ENCODE results near the gene C1QTNF2.

C1QTNF2 gene

GRCh38 chr5:160348080-160348479, 22.3 kb downstream of the C1QTNF2 start:
- no peak overlapping the region for H2AFZ ChIP-seq (ENCODE audit: low read length)
- H3F3A ChIP-seq (ENCODE audit: low read depth), result no peaks in the 10 kb centered on the region
- TF ChIP-seq EZH2phosphoT487 (IDR thresholded peaks at IDR 0.05; ENCODE audit: borderline replicate concordance), result no peak
- TF ChIP-seq, protein P1, sequence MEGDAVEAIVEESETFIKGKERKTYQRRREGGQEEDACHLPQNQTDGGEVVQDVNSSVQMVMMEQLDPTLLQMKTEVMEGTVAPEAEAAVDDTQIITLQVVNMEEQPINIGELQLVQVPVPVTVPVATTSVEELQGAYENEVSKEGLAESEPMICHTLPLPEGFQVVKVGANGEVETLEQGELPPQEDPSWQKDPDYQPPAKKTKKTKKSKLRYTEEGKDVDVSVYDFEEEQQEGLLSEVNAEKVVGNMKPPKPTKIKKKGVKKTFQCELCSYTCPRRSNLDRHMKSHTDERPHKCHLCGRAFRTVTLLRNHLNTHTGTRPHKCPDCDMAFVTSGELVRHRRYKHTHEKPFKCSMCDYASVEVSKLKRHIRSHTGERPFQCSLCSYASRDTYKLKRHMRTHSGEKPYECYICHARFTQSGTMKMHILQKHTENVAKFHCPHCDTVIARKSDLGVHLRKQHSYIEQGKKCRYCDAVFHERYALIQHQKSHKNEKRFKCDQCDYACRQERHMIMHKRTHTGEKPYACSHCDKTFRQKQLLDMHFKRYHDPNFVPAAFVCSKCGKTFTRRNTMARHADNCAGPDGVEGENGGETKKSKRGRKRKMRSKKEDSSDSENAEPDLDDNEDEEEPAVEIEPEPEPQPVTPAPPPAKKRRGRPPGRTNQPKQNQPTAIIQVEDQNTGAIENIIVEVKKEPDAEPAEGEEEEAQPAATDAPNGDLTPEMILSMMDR (conservative IDR thresholded peaks at IDR 0.05; ENCODE audit: low read length), result no peak
- H4K20me1 ChIP-seq (ENCODE audit: insufficient read depth, low read length, poor library complexity, severe bottlenecking), result no peaks in the 10 kb centered on the region
- H3K4me2 ChIP-seq (ENCODE audit: low read depth, low read length, poor library complexity, severe bottlenecking), result no peak overlapping the region
- H3K9me2 ChIP-seq (replicated peaks; ENCODE audit: low read depth, low read length), result no peaks in the 10 kb centered on the region
- no peaks in the 10 kb centered on the region for H3K27me3 ChIP-seq (ENCODE audit: insufficient read depth, low read length, poor library complexity, severe bottlenecking)
- H3K79me2 ChIP-seq (ENCODE audit: insufficient read depth, low read length), result no peaks in the 10 kb centered on the region
- H3K9me3 ChIP-seq (ENCODE audit: insufficient read depth, low read depth, low read length), result no peaks in the 10 kb centered on the region
- H3K4me1 ChIP-seq (ENCODE audit: insufficient read depth, low read length, poor library complexity, severe bottlenecking), result peaks cover 9% of the 10 kb centered on the region
- no peak overlapping the region for H3K4me3 ChIP-seq (ENCODE audit: low read length, poor library complexity, severe bottlenecking)
- no peaks in the 10 kb centered on the region for H3K36me3 ChIP-seq (ENCODE audit: insufficient read depth, low read length)
- no peak overlapping the region for H3K9ac ChIP-seq (ENCODE audit: low read depth, low read length, poor library complexity, severe bottlenecking)

GRCh38 chr5:160347448-160347847, 23.0 kb downstream of the C1QTNF2 start:
- H4K20me1 ChIP-seq (ENCODE audit: insufficient read depth, low read length, poor library complexity, severe bottlenecking), result no peaks in the 10 kb centered on the region
- H3K9ac ChIP-seq (ENCODE audit: low read depth, low read length, poor library complexity, severe bottlenecking), result no peak overlapping the region
- no peak overlapping the region for H3K4me3 ChIP-seq (ENCODE audit: low read length, poor library complexity, severe bottlenecking)
- no peaks in the 10 kb centered on the region for H3F3A ChIP-seq (ENCODE audit: low read depth)
- no peak for TF ChIP-seq EZH2phosphoT487 (IDR thresholded peaks at IDR 0.05; ENCODE audit: borderline replicate concordance)
- TF ChIP-seq, protein P1 (conservative IDR thresholded peaks at IDR 0.05; ENCODE audit: low read length), result no peak
- peaks cover 14% of the 10 kb centered on the region for H3K4me1 ChIP-seq (ENCODE audit: insufficient read depth, low read length, poor library complexity, severe bottlenecking)
- H3K79me2 ChIP-seq (ENCODE audit: insufficient read depth, low read length), result no peaks in the 10 kb centered on the region
- no peak overlapping the region for H3K4me2 ChIP-seq (ENCODE audit: low read depth, low read length, poor library complexity, severe bottlenecking)
- H3K36me3 ChIP-seq (ENCODE audit: insufficient read depth, low read length), result no peaks in the 10 kb centered on the region
- H3K9me2 ChIP-seq (replicated peaks; ENCODE audit: low read depth, low read length), result no peaks in the 10 kb centered on the region
- no peaks in the 10 kb centered on the region for H3K9me3 ChIP-seq (ENCODE audit: insufficient read depth, low read depth, low read length)
- no peaks in the 10 kb centered on the region for H3K27me3 ChIP-seq (ENCODE audit: insufficient read depth, low read length, poor library complexity, severe bottlenecking)
- no peak overlapping the region for H2AFZ ChIP-seq (ENCODE audit: low read length)

DNA sequence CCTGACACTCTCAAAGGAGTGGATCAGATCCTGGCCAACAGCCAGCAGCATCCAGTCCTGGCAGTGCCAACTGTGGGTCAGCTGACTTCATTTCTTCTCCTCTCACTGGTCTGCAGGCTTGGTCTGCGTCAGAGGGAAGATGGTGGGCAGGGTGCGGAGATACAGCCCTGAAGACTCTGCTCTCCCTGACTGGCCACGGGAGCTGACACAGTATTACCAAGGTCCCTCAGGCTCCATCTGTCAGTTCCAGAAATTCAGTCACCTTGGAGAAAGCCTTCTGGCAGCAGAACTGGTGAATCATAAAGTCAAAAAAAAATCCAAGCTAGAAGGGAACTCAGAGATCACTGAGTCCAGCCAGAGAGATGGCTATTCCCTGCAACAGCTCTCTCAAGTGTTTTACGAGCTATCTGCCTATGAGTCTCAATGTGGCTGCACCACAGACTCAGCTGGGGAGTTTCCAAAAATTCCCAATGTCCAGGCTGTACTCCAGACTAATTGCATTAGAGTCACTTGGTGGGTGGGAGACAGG, 27.9 kb downstream of the C1QTNF2 start:
- Histone ChIP-seq H3K4me2 (ENCODE audit: low read depth, low read length, poor library complexity, severe bottlenecking) (no peak overlapping the region), H4K20me1 (ENCODE audit: insufficient read depth, low read length, poor library complexity, severe bottlenecking) (no peaks in the 10 kb centered on the region), H3F3A (ENCODE audit: low read depth) (no peaks in the 10 kb centered on the region), H2AFZ (ENCODE audit: low read length) (no peak overlapping the region), H3K4me1 (ENCODE audit: insufficient read depth, low read length, poor library complexity, severe bottlenecking) (peaks cover 14% of the 10 kb centered on the region), H3K4me3 (ENCODE audit: low read length, poor library complexity, severe bottlenecking) (no peak overlapping the region), H3K9ac (ENCODE audit: low read depth, low read length, poor library complexity, severe bottlenecking) (no peak overlapping the region), H3K9me3 (ENCODE audit: insufficient read depth, low read depth, low read length) (no peaks in the 10 kb centered on the region), H3K9me2 (replicated peaks; ENCODE audit: low read depth, low read length) (no peaks in the 10 kb centered on the region), H3K79me2 (ENCODE audit: insufficient read depth, low read length) (no peaks in the 10 kb centered on the region), H3K27me3 (ENCODE audit: insufficient read depth, low read length, poor library complexity, severe bottlenecking) (no peaks in the 10 kb centered on the region), H3K36me3 (ENCODE audit: insufficient read depth, low read length) (no peaks in the 10 kb centered on the region)
- TF ChIP-seq, protein P1 (conservative IDR thresholded peaks at IDR 0.05; ENCODE audit: low read length), result no peak
- TF ChIP-seq EZH2phosphoT487 (IDR thresholded peaks at IDR 0.05; ENCODE audit: borderline replicate concordance), result no peak

Data from Loucy (cell line).